ENCODE results near the gene SPRYD7.

Gene SPRYD7

DNA sequence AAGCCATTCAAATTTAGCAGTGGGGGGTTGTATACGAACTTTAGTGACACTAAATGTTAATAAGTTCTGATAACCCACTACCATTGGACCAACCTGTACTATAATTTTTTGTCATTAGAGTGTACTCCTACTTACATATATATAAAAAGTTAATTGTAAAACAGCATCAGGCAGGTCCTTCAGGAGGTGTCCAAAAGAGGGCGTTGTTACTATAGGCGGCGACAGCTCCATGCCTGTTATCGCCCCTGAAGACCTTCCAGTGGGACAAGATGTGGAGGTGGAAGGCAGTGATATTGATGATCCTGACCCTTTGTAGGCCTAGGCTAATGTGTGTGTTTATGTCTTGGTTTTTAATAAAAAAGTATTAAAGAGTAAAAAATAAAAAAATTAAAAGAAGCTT is 27.5 kb downstream of the SPRYD7 start:
- Mint-ChIP-seq H3K36me3 (peaks cover 7% of the 10 kb centered on the region), H3K4me3 (no peak overlapping the region), H3K9me3 (no peaks in the 10 kb centered on the region), H3K27me3 (no peaks in the 10 kb centered on the region), H3K4me1 (no peaks in the 10 kb centered on the region), H3K27ac (no peak overlapping the region)
- no peak for DNase-seq (ENCODE audit: low spot score in 2 of 2)
- ATAC-seq (ENCODE audit: low read depth) = no peak

DNA sequence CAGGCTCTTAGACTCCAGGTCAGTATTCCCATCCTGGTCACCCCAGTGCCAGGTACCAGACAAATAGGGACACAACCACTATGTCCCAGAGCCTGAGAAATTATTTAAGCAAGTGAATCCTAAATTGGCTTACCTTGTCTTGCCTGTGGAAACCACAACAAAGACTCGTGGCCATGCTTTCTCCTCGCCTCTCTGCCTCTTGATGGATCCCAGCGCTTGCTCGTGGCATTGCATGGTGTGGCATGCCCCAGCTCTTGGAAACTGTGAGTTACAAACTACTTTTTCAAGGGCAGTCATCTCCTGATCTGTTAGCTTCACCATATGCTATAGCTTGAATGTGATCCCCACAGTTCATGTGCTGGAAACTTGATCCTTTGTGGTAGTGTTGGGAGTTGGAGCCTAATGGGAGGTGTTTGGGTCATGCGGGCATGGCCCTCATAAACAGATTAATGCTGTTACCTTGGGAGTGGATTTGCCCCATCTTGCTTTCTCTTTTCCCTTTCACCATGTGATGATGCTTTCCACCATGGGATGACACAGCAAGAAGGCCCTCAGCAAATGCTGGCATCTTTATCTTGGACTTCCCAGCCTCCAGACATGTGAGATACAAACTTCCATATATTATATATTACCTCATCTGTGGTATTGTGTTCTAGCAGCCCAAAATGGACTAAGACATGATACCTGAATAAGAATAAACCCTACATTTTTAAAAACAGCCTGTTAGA is 31.2 kb downstream of the SPRYD7 start:
- DNase-seq (ENCODE audit: low spot score in 2 of 2) = no peak
- H3K4me3 Mint-ChIP-seq = no peak overlapping the region

DNA sequence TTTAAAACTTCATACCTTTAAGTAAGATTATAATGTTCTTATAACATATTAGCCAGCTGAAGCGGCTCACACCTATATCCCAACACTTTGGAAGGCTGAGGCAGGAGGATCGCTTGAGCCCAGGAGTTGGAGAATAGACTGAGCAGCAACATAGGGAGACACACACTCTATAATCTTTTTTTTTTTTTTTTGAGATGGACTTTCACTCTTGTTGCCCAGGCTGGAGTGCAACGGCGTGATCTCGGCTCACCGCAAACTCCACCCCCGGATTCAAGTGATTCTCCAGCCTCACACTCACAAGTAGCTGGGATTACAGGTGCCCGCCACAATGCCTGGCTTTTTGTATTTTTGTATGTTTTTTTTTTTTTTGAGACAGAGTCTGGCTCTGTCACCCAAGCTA is 37.3 kb downstream of the SPRYD7 start:
- H3K4me3 Mint-ChIP-seq = no peak overlapping the region
- H3K4me1 Mint-ChIP-seq = no peaks in the 10 kb centered on the region
- peaks cover 5% of the 10 kb centered on the region for H3K27me3 Mint-ChIP-seq
- H3K9me3 Mint-ChIP-seq = no peaks in the 10 kb centered on the region
- H3K27ac Mint-ChIP-seq = no peak overlapping the region
- no peak for DNase-seq (ENCODE audit: low spot score in 2 of 2)
- H3K36me3 Mint-ChIP-seq = no peaks in the 10 kb centered on the region
- ATAC-seq (ENCODE audit: low read depth) = no peak

More for the DNA sequence above, 31.2 kb downstream of the SPRYD7 start:
- Mint-ChIP-seq H3K9me3 (no peaks in the 10 kb centered on the region), H3K36me3 (no peaks in the 10 kb centered on the region), H3K27ac (no peak overlapping the region), H3K4me1 (no peaks in the 10 kb centered on the region), H3K27me3 (no peaks in the 10 kb centered on the region)
- ATAC-seq (ENCODE audit: low read depth) = no peak

DNA sequence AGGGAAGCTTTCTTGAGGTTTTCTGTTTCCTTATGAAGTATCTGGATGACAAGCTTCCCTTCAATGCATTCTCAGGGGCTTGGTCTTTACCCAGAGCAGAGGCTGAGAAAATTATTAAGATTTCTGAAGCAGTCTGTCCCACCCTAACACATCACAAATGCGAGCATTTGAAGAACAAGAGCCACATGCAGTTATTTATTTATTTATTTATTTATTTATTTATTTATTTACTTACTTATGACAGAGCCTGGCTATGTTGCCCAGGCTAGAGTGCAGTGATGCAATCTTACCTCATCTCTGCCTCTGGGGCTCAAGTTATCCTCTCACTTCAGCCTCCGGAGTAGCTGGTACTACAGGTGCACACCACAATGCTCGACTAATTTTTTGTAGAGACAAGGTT is 38.4 kb downstream of the SPRYD7 start:
- H3K4me1 Mint-ChIP-seq = no peaks in the 10 kb centered on the region
- DNase-seq (ENCODE audit: low spot score in 2 of 2) (no peak), ATAC-seq (ENCODE audit: low read depth) (no peak)
- H3K36me3 Mint-ChIP-seq = peaks cover 2% of the 10 kb centered on the region
- H3K27ac Mint-ChIP-seq = no peak overlapping the region
- no peak overlapping the region for H3K4me3 Mint-ChIP-seq
- H3K9me3 Mint-ChIP-seq = peaks cover 2% of the 10 kb centered on the region
- H3K27me3 Mint-ChIP-seq = peaks cover 8% of the 10 kb centered on the region

DNA sequence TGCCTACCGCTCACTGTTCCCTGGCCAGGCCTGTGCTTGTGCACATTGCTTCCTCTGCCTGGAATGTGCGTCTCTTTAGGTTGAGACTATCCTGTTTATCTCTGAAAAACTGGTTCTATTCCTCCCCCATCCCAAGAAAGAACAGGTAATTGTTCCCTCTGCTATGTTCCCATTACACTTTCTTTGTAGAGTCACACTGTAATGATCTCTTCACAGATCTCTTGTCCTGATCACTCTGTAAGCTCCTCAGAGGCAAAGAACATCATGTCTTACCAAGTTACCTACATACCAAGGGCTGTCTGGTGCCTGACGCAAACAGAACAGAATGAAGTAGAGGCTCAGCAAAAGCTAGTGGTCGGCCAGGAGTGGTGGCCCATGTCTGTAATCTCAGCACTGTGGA is 40.3 kb downstream of the SPRYD7 start:
- DNase-seq (ENCODE audit: low spot score in 2 of 2) (no peak), ATAC-seq (ENCODE audit: low read depth) (no peak)
- H3K27me3 Mint-ChIP-seq = peaks cover 8% of the 10 kb centered on the region
- H3K27ac Mint-ChIP-seq = no peak overlapping the region
- peaks cover 2% of the 10 kb centered on the region for H3K9me3 Mint-ChIP-seq
- peaks cover 2% of the 10 kb centered on the region for H3K36me3 Mint-ChIP-seq
- no peaks in the 10 kb centered on the region for H3K4me1 Mint-ChIP-seq
- no peak overlapping the region for H3K4me3 Mint-ChIP-seq

DNA sequence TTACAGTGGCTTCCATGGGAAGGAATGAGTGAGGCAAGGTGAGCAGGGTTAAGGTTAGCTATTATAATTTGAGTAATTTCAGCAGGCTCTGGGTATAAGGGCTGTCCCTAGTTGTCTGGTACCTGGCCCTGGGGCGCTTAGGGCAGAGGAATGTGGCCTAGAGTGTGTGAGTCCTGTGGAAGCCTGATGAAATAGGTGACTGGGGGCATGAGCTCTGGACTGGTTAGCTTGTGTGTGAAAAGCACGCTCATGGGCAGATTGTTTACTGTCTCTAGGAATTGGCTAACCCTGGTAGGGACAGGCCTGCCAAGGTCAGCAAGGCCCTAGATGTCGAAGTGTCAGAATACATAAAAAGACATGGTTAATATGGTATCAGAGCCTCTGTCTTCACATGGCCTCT is 42.5 kb downstream of the SPRYD7 start:
- DNase-seq (ENCODE audit: low spot score in 2 of 2) = no peak
- H3K27ac Mint-ChIP-seq = no peak overlapping the region
- H3K27me3 Mint-ChIP-seq = peaks cover 8% of the 10 kb centered on the region
- peaks cover 4% of the 10 kb centered on the region for H3K9me3 Mint-ChIP-seq
- ATAC-seq (ENCODE audit: low read depth) = no peak
- no peak overlapping the region for H3K4me3 Mint-ChIP-seq
- H3K4me1 Mint-ChIP-seq = no peaks in the 10 kb centered on the region
- H3K36me3 Mint-ChIP-seq = peaks cover 2% of the 10 kb centered on the region

DNA sequence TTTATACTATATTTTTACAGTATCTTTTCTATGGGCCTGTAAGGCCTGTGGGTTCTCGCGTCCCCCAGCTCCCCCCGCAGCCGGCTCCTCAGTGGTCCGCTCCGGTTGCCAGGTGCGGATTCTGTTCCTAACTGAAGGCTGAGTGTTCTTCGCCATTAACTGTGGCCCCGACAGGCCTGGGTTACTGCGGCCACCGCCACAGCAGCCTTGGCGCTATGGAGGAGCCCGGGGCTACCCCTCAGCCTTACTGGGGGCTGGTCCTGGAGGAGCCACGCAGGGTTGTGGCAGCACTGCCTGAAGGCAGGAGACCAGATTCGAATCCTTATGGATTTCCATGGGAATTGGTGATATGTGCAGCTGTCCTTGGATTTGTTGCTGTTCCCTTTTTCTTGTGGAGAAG is 45.8 kb downstream of the SPRYD7 start:
- peaks cover 2% of the 10 kb centered on the region for H3K36me3 Mint-ChIP-seq
- H3K4me1 Mint-ChIP-seq = no peaks in the 10 kb centered on the region
- ATAC-seq (ENCODE audit: low read depth) (no peak), DNase-seq (ENCODE audit: low spot score in 2 of 2) (no peak)
- H3K27me3 Mint-ChIP-seq = peaks cover 3% of the 10 kb centered on the region
- H3K27ac Mint-ChIP-seq = no peak overlapping the region
- peaks cover 4% of the 10 kb centered on the region for H3K9me3 Mint-ChIP-seq
- H3K4me3 Mint-ChIP-seq = no peak overlapping the region

DNA sequence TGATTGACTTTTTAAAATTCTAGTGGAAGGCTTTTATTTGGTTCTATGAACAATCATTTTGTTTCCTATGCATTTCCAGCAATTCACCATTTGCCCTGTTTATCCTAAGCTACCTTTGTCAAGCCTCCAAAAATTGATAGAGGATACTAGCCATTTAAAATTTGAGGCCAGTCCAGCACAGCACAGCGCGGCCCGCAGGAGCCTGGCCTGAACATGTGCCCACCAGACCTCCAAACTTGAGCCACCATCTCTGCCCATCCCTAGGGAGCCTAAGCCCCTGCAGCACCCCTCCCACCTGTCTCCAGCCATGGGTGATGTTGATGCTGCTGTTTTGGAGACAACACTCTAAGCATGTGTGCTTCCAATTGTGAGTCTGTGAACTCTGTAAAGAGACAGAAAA is 57.5 kb downstream of the SPRYD7 start:
- Mint-ChIP-seq H3K4me1 (no peaks in the 10 kb centered on the region), H3K27me3 (peaks cover 6% of the 10 kb centered on the region), H3K27ac (no peak overlapping the region), H3K9me3 (peaks cover 15% of the 10 kb centered on the region), H3K4me3 (no peak overlapping the region), H3K36me3 (peaks cover 5% of the 10 kb centered on the region)
- ATAC-seq (ENCODE audit: low read depth) = no peak
- DNase-seq (ENCODE audit: low spot score in 2 of 2) = no peak

DNA sequence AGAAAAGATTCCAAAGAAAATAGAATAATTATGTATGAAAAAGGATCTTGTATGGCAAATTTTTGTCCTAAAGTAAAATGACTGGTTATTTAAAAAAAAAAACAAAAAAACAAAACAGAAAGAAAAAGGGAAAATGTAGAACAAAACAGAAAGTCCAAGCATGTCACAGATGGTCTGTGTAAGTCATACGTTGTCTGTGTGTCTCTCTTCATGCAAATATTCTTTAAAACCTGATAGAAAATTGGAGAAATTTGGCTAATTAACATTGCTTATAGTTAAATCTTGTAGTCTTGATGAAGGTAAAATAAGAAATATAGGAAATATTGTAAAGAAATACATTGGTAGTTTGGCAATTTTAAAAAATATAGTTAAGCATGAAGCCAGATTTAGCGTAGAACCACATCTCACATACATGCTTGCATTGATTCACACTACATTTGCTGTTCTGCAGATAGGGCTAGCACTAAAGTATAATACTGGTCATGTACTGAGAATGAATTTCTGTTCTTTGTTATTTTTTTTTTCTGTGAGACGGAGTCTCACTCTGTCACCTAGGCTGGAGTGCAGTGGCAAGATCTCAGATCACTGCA is 58.4 kb downstream of the SPRYD7 start:
- Mint-ChIP-seq H3K36me3 (peaks cover 5% of the 10 kb centered on the region), H3K9me3 (peaks cover 14% of the 10 kb centered on the region), H3K27me3 (peaks cover 6% of the 10 kb centered on the region), H3K4me1 (no peaks in the 10 kb centered on the region), H3K4me3 (no peak overlapping the region), H3K27ac (no peak overlapping the region)
- ATAC-seq (ENCODE audit: low read depth) = no peak
- DNase-seq (ENCODE audit: low spot score in 2 of 2) = no peak

DNA sequence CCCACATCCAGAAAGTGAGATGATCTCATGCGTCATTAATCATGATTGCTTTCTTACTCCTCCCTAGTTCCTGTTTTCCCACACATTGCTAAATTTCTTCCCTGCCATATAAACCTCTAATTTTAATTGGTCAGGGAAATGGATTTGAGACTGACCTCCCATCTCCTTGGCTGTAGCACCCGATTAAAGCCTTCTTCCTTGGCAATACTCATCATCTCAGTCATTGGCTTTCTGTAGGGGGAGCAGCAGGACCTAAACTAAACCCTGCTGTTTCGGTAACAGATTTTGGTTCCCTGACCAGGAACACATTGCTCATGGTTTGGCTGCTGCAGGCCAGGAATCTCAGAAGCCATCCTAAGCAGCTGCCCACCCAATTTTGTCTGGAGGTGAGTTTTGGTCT is 61.7 kb downstream of the SPRYD7 start:
- DNase-seq (ENCODE audit: low spot score in 2 of 2) (no peak), ATAC-seq (ENCODE audit: low read depth) (no peak)
- Mint-ChIP-seq H3K9me3 (peaks cover 10% of the 10 kb centered on the region), H3K27ac (no peak overlapping the region), H3K4me1 (no peaks in the 10 kb centered on the region), H3K27me3 (no peaks in the 10 kb centered on the region), H3K4me3 (no peak overlapping the region), H3K36me3 (peaks cover 5% of the 10 kb centered on the region)

DNA sequence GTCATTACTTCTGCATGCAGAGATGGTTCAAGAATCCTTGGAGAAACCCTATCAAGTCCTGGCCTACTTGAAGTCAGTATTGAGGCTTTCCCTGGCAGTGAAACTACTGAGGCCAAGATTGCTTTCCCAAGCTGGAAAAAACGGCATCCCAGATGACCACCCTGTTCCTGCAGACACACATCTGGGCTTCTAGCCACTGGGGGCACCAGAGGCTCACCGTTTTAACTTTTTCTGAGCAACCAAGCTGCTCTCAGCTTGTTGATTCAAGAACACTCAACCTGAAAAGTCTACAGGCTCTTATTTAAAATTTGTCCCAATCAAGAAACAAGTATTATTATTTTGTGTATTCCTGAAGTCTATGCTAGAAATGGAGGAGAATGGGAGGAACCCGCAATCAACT is 66.6 kb downstream of the SPRYD7 start:
- DNase-seq (ENCODE audit: low spot score in 2 of 2) = no peak
- no peak for ATAC-seq (ENCODE audit: low read depth)
- Mint-ChIP-seq H3K9me3 (peaks cover 3% of the 10 kb centered on the region), H3K4me3 (no peak overlapping the region), H3K27me3 (no peaks in the 10 kb centered on the region), H3K36me3 (peaks cover 2% of the 10 kb centered on the region), H3K4me1 (no peaks in the 10 kb centered on the region), H3K27ac (no peak overlapping the region)

DNA sequence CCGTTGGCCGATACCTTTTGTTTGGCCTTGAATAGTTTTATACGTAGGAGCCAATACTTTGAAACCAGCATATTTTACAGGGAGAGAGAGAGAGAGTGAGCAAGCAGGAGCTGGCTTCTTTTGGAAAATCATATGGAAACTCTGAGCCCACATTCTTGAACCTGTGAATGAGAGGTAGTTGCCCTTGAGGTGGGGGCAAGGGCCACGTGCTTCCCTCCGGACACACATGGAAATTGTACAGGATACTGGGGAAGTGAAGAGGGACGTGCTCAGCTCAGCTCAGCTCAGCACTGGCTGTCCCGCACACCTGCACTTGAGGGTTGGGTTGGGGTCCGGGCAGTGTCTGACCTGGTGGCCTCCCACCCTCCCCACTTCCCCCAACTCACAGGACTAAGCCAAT is 68.3 kb downstream of the SPRYD7 start:
- H3K4me3 Mint-ChIP-seq = no peak overlapping the region
- H3K27ac Mint-ChIP-seq = no peak overlapping the region
- H3K36me3 Mint-ChIP-seq = no peaks in the 10 kb centered on the region
- ATAC-seq (ENCODE audit: low read depth) (no peak), DNase-seq (ENCODE audit: low spot score in 2 of 2) (no peak)
- H3K9me3 Mint-ChIP-seq = no peaks in the 10 kb centered on the region
- H3K4me1 Mint-ChIP-seq = no peaks in the 10 kb centered on the region
- peaks cover 2% of the 10 kb centered on the region for H3K27me3 Mint-ChIP-seq

DNA sequence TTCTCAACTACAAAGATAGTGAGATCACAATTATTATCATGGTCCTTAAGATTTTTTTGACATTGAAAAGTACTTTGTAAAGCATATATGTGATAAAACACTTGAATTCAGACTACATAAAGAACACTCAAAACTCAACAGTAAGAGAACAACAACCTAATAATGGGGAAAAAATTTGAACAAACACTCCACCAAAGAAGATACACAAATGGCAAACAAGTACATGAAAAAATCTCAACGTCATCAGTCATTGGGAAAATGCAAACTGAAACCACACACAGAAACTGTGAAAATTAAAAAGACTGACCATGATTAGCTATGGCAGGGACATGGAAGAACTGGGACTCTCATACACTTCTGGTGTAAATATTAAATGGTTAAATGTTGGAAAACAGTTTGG is 70.9 kb downstream of the SPRYD7 start:
- DNase-seq (ENCODE audit: low spot score in 2 of 2) = no peak
- no peak overlapping the region for H3K27ac Mint-ChIP-seq
- H3K4me3 Mint-ChIP-seq = no peak overlapping the region
- H3K4me1 Mint-ChIP-seq = no peaks in the 10 kb centered on the region
- no peak for ATAC-seq (ENCODE audit: low read depth)
- no peaks in the 10 kb centered on the region for H3K36me3 Mint-ChIP-seq
- peaks cover 2% of the 10 kb centered on the region for H3K27me3 Mint-ChIP-seq
- no peaks in the 10 kb centered on the region for H3K9me3 Mint-ChIP-seq

DNA sequence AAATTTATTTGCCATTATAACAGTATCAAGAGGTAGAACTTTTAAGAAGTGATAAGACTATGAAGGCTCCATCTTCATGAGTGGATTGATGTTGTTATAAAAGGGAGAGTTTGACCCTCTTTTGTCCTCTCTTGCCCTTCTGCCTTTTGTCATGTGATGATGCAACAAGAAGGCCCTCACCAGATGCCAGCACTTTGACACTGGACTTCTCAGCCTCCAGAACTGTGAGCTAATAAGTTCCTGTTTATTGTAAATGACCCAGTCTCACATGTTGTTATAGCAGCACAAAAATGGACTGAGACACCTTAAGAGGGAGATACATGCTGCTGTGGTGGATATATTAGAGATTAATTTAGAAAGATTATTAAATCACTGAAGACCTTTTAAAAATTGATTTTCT is 71.6 kb downstream of the SPRYD7 start:
- H3K27ac Mint-ChIP-seq = no peak overlapping the region
- no peak for ATAC-seq (ENCODE audit: low read depth)
- H3K4me1 Mint-ChIP-seq = no peaks in the 10 kb centered on the region
- H3K9me3 Mint-ChIP-seq = no peaks in the 10 kb centered on the region
- peaks cover 2% of the 10 kb centered on the region for H3K27me3 Mint-ChIP-seq
- DNase-seq (ENCODE audit: low spot score in 2 of 2) = no peak
- H3K4me3 Mint-ChIP-seq = no peak overlapping the region
- no peaks in the 10 kb centered on the region for H3K36me3 Mint-ChIP-seq

Measured in memory B cell (primary cell).